Caco-2 (cell line): Measurements from ENCODE around the gene XRCC5. TPM values are rescaled to one million over a fixed set of nuclear protein-coding genes. Genes with fewer than 3 reads are reported as not detected.

ENCODE experiments used
- BruUV-seq: library from RNA; stranded (reverse); fragments of 400-500 nt; replicated peaks from 2 replicates; lab custom pipeline; 2021; lab: Mats Ljungman, UMichigan
- CTCF ChIA-PET: fragments of 300-600 bp; sonication (Branson Sonifier 250); formaldehyde crosslinking; loops from one replicate; lab custom pipeline; 2022; ENCODE audit warnings: antibody characterized with exemption; lab: Charles Lee
- POLR2A ChIA-PET: fragments of 300-600 bp; sonication (Branson Sonifier 250); formaldehyde crosslinking; loops from one replicate; lab custom pipeline; 2022; ENCODE audit warnings: antibody characterized with exemption; lab: Charles Lee
- DNase-seq, 2 experiments: peaks; one replicate each; pipeline versions ENCODE4 v3.0.0 to v3.0.0-alpha.2; 2020 to 2022
- H3K27me3 ChIP-seq: replicated peaks from 2 replicates; pipeline ENCODE4 v1.6.0; 2011; ENCODE audit warnings: low read length; ENCODE audit not compliant: control insufficient read depth, insufficient read depth
- H3K36me3 ChIP-seq: 2 replicates; pipeline ENCODE4 v1.5.1; 2011; ENCODE audit warnings: low read length; ENCODE audit not compliant: control insufficient read depth, insufficient read depth
- H3K4me1 ChIP-seq: fragments of 250-450 bp; sonication (Bioruptor Pico); 2 replicates; pipeline ENCODE4 v1.5.1; 2020; ENCODE audit warnings: mild to moderate bottlenecking
- H3K4me3 ChIP-seq: 2 replicates; pipeline ENCODE4 v1.5.1; 2011; ENCODE audit warnings: low read depth, mild to moderate bottlenecking, control low read depth, low read length
- H3K9me3 ChIP-seq: fragments of 250-450 bp; sonication (Bioruptor Pico); 2 replicates; pipeline ENCODE4 v1.5.1; 2020; ENCODE audit warnings: mild to moderate bottlenecking, moderate library complexity
- H3K27ac Mint-ChIP-seq: one replicate; pipeline ENCODE4 v1.8.0; 2022; ENCODE audit warnings: mixed read lengths; ENCODE audit not compliant: unreplicated experiment
- H3K27me3 Mint-ChIP-seq: one replicate; pipeline ENCODE4 v1.8.0; 2022; ENCODE audit warnings: mixed read lengths; ENCODE audit not compliant: insufficient read depth, unreplicated experiment
- H3K36me3 Mint-ChIP-seq: one replicate; pipeline ENCODE4 v1.8.0; 2022; ENCODE audit warnings: mild to moderate bottlenecking, mixed read lengths; ENCODE audit not compliant: insufficient read depth, unreplicated experiment
- H3K4me1 Mint-ChIP-seq: one replicate; pipeline ENCODE4 v1.8.0; 2022; ENCODE audit warnings: low read depth, mixed read lengths; ENCODE audit not compliant: unreplicated experiment
- H3K4me3 Mint-ChIP-seq: one replicate; pipeline ENCODE4 v1.8.0; 2022; ENCODE audit warnings: mild to moderate bottlenecking, moderate library complexity, mixed read lengths; ENCODE audit not compliant: unreplicated experiment
- H3K9me3 Mint-ChIP-seq: one replicate; pipeline ENCODE4 v1.8.0; 2022; ENCODE audit warnings: mixed read lengths; ENCODE audit not compliant: unreplicated experiment
- CTCF ChIP-seq, 2 experiments: fragments of 200-600 bp in 1 of 2; IDR thresholded peaks; 1 replicate in 1 of 2; 2 replicates in 1 of 2; pipeline versions ENCODE4 v1.5.1 to v1.8.0; 2011 to 2022; ENCODE audit warnings: antibody characterized with exemption in 1 of 2, control low read depth in 1 of 2, inconsistent platforms in 1 of 2, low read depth in 1 of 2, low read length in 1 of 2, mild to moderate bottlenecking in 1 of 2, moderate library complexity in 1 of 2; ENCODE audit not compliant: insufficient read depth in 1 of 2, severe bottlenecking in 1 of 2, unreplicated experiment in 1 of 2
- intact Hi-C: fragments of 100-400 bp; cut with micrococcal nuclease; formaldehyde crosslinking; loops from one replicate; pipeline ENCODE4 v1.10.0; 2022; ENCODE audit not compliant: unreplicated experiment
- total RNA-seq: library from RNA; stranded (reverse); gene quantifications from 2 replicates; pipeline ENCODE4 v1.2.3, GENCODE V29; 2022

The XRCC5 gene
- total RNA-seq, 1 experiment from 2014 or later, result 319 TPM

DNA sequence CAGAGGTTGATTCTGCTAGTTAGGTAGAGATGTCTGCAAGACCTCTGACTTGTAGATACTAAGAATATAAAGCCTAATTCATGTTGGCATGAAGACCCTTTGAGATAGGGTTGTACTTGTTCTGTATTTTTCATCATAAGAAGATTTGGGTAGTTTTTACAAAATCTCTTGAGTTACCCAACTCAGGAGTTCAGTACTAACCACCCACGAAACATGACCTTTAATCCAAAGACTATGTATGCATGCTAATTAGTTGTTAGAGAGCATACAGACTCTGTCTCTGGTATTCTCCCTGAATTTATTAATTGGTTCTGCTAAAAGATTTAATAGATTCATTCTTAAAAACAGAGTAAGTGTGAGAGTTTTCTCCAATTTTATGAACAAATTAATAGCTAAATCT lies 44.5 kb upstream of the XRCC5 start:
- Mint-ChIP-seq H3K4me1 (no peaks in the 10 kb centered on the region), H3K27ac (no peak overlapping the region), H3K27me3 (no peaks in the 10 kb centered on the region), H3K9me3 (no peaks in the 10 kb centered on the region), H3K36me3 (peaks cover 6% of the 10 kb centered on the region), H3K4me3 (no peak overlapping the region)
- Histone ChIP-seq H3K4me3 (no peak overlapping the region), H3K9me3 (no peaks in the 10 kb centered on the region), H3K27me3 (no peaks in the 10 kb centered on the region), H3K4me1 (no peaks in the 10 kb centered on the region), H3K36me3 (peaks cover 1% of the 10 kb centered on the region; the same call in 1 of the 2 replicates)
- intact Hi-C loops, result loop anchor here (1.0 to 5.0 kb wide), 3 partner anchors 50 to 338 kb away; no protein-coding TSS in a partner anchor
- TF ChIP-seq CTCF (IDR thresholded peaks at IDR 0.05; ENCODE audit: insufficient read depth in 1 of 2, low read depth in 1 of 2, low read length in 1 of 2, severe bottlenecking in 1 of 2, unreplicated experiment in 1 of 2), result no peak
- POLR2A ChIA-PET, result no interaction called here
- BruUV-seq, result no TSS peak
- DNase-seq, result no peak
- CTCF ChIA-PET, result interaction anchor here (0.8 to 1.4 kb wide), 3 partner anchors 17 to 49 kb away, joined by 3 to 7 read pairs (median 4); partner anchors contain the start of gene PECR

DNA sequence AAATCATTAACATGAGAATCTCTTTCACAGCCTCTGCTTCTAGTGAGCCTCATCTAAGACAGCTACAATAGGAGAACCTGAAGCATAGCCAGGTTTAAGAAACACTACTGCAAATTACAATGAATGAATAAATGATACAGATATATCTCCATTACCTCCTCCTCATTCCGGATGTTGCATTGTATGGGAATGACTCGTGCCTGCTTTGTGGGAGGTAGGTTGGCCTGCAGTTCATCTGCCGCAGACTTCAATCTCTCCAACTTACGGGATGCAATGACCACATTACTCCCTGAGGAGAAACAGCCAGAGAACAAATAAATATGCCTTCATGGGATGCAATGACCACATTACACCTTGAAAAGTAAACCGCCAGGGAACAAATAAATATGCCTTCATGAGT lies 42.9 kb upstream of the XRCC5 start:
- Mint-ChIP-seq H3K27ac (no peak overlapping the region), H3K36me3 (peaks cover 12% of the 10 kb centered on the region), H3K9me3 (no peaks in the 10 kb centered on the region), H3K4me3 (no peak overlapping the region), H3K27me3 (no peaks in the 10 kb centered on the region), H3K4me1 (no peaks in the 10 kb centered on the region)
- Histone ChIP-seq H3K36me3 (no peaks in the 10 kb centered on the region), H3K4me1 (no peaks in the 10 kb centered on the region), H3K9me3 (no peaks in the 10 kb centered on the region), H3K4me3 (no peak overlapping the region), H3K27me3 (no peaks in the 10 kb centered on the region)
- ChIA-PET POLR2A (no interaction called here), CTCF (no interaction called here)
- TF ChIP-seq CTCF (IDR thresholded peaks at IDR 0.05; ENCODE audit: insufficient read depth in 1 of 2, low read depth in 1 of 2, low read length in 1 of 2, severe bottlenecking in 1 of 2, unreplicated experiment in 1 of 2), result no peak
- no TSS peak for BruUV-seq
- no peak for DNase-seq
- intact Hi-C loops, result no loop called here

GRCh38 chr2:216069028-216069427 lies 40.1 kb upstream of the XRCC5 start:
- peaks cover 7% of the 10 kb centered on the region for H3K36me3 Mint-ChIP-seq
- ChIA-PET POLR2A (no interaction called here), CTCF (no interaction called here)
- H3K27ac Mint-ChIP-seq, result no peak overlapping the region
- Histone ChIP-seq H3K4me1 (no peaks in the 10 kb centered on the region), H3K27me3 (no peaks in the 10 kb centered on the region), H3K9me3 (no peaks in the 10 kb centered on the region), H3K36me3 (no peaks in the 10 kb centered on the region; the same call in 1 of the 2 replicates), H3K4me3 (no peak overlapping the region)
- H3K9me3 Mint-ChIP-seq, result no peaks in the 10 kb centered on the region
- H3K4me1 Mint-ChIP-seq, result no peaks in the 10 kb centered on the region
- no peaks in the 10 kb centered on the region for H3K27me3 Mint-ChIP-seq
- no peak for TF ChIP-seq CTCF (IDR thresholded peaks at IDR 0.05; ENCODE audit: insufficient read depth in 1 of 2, low read depth in 1 of 2, low read length in 1 of 2, severe bottlenecking in 1 of 2, unreplicated experiment in 1 of 2)
- H3K4me3 Mint-ChIP-seq, result no peak overlapping the region
- intact Hi-C loops, result no loop called here
- no TSS peak for BruUV-seq
- DNase-seq, result no peak
